ENCODE data around the gene BRD9.

The BRD9 gene

GRCh38 chr5:870956-871355 lies 21.6 kb downstream of the BRD9 start:
- H3K36me3 ChIP-seq (ENCODE audit: insufficient read depth, low read length) = peaks cover 94% of the 10 kb centered on the region
- no peak overlapping the region for H3K27ac ChIP-seq (ENCODE audit: low read depth, low read length, poor library complexity, severe bottlenecking)
- no peaks in the 10 kb centered on the region for H3F3A ChIP-seq (ENCODE audit: insufficient read depth, low read length)
- no peaks in the 10 kb centered on the region for H4K20me1 ChIP-seq (ENCODE audit: insufficient read depth, low read length)
- no peaks in the 10 kb centered on the region for H3K9me3 ChIP-seq (ENCODE audit: low read length)
- H3K9me2 ChIP-seq (ENCODE audit: low read depth, low read length) = no peaks in the 10 kb centered on the region
- TF ChIP-seq, protein P1, sequence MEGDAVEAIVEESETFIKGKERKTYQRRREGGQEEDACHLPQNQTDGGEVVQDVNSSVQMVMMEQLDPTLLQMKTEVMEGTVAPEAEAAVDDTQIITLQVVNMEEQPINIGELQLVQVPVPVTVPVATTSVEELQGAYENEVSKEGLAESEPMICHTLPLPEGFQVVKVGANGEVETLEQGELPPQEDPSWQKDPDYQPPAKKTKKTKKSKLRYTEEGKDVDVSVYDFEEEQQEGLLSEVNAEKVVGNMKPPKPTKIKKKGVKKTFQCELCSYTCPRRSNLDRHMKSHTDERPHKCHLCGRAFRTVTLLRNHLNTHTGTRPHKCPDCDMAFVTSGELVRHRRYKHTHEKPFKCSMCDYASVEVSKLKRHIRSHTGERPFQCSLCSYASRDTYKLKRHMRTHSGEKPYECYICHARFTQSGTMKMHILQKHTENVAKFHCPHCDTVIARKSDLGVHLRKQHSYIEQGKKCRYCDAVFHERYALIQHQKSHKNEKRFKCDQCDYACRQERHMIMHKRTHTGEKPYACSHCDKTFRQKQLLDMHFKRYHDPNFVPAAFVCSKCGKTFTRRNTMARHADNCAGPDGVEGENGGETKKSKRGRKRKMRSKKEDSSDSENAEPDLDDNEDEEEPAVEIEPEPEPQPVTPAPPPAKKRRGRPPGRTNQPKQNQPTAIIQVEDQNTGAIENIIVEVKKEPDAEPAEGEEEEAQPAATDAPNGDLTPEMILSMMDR (IDR thresholded peaks at IDR 0.05; ENCODE audit: low read length) = no peak
- no peak for TF ChIP-seq EZH2 (IDR thresholded peaks at IDR 0.05; ENCODE audit: borderline replicate concordance, low read length)
- H3K9ac ChIP-seq (ENCODE audit: low read length) = no peak overlapping the region
- no peak overlapping the region for H3K4me3 ChIP-seq (ENCODE audit: low read depth, low read length, poor library complexity, severe bottlenecking)
- no peaks in the 10 kb centered on the region for H3K4me1 ChIP-seq (ENCODE audit: insufficient read depth, low read length, severe bottlenecking)
- no peaks in the 10 kb centered on the region for H3K27me3 ChIP-seq (ENCODE audit: insufficient read depth, low read length)
- no peak overlapping the region for H2AFZ ChIP-seq (ENCODE audit: low read length)
- H3K79me2 ChIP-seq (ENCODE audit: insufficient read depth, low read length) = no peaks in the 10 kb centered on the region
- no peak overlapping the region for H3K4me2 ChIP-seq (ENCODE audit: low read length)

DNA sequence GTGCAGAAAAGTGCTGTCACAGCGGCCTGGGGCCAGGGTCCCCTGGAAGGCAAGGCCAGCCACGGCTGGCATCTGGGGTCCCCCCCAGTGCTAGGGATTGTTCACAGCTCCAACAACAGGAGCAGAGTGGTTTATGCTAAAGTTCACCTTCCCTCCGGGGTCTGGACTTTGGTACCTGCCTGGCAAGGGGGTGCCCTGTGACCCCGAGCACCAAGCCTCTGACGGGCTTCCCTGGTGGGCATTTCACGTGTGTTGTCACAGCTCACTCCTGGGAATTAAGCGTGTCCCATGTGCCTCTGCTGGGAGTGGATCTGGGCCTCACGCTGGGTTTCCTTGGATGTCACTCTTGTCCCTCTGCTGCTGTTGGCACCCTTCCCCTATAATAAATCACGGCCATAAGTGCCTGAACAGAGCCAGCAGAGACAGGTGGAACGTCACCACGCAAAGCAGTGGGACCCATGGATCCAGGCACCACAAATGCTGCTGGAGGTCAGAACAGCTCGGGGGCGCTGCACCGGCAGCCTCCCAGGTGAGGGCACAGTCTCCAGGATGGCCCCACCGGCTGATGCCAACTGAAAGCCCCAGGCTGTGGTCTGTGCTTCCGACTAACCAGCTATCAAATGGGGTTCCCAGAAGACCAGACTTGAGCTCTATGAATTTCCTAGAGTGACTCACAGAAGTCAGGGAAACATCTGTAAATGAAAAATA lies 24.0 kb downstream of the BRD9 start:
- Histone ChIP-seq H3K36me3 (ENCODE audit: insufficient read depth, low read length) (peaks cover 97% of the 10 kb centered on the region), H3K4me3 (ENCODE audit: low read depth, low read length, poor library complexity, severe bottlenecking) (no peak overlapping the region), H3K9me2 (ENCODE audit: low read depth, low read length) (no peaks in the 10 kb centered on the region), H3K9me3 (ENCODE audit: low read length) (no peaks in the 10 kb centered on the region), H4K20me1 (ENCODE audit: insufficient read depth, low read length) (no peaks in the 10 kb centered on the region), H3K27ac (ENCODE audit: low read depth, low read length, poor library complexity, severe bottlenecking) (no peak overlapping the region), H3K79me2 (ENCODE audit: insufficient read depth, low read length) (no peaks in the 10 kb centered on the region), H3F3A (ENCODE audit: insufficient read depth, low read length) (no peaks in the 10 kb centered on the region), H3K9ac (ENCODE audit: low read length) (no peak overlapping the region), H3K4me1 (ENCODE audit: insufficient read depth, low read length, severe bottlenecking) (no peaks in the 10 kb centered on the region), H3K27me3 (ENCODE audit: insufficient read depth, low read length) (no peaks in the 10 kb centered on the region), H3K4me2 (ENCODE audit: low read length) (no peak overlapping the region), H2AFZ (ENCODE audit: low read length) (no peak overlapping the region)
- TF ChIP-seq, protein P1 (IDR thresholded peaks at IDR 0.05; ENCODE audit: low read length) = no peak
- no peak for TF ChIP-seq EZH2 (IDR thresholded peaks at IDR 0.05; ENCODE audit: borderline replicate concordance, low read length)

DNA sequence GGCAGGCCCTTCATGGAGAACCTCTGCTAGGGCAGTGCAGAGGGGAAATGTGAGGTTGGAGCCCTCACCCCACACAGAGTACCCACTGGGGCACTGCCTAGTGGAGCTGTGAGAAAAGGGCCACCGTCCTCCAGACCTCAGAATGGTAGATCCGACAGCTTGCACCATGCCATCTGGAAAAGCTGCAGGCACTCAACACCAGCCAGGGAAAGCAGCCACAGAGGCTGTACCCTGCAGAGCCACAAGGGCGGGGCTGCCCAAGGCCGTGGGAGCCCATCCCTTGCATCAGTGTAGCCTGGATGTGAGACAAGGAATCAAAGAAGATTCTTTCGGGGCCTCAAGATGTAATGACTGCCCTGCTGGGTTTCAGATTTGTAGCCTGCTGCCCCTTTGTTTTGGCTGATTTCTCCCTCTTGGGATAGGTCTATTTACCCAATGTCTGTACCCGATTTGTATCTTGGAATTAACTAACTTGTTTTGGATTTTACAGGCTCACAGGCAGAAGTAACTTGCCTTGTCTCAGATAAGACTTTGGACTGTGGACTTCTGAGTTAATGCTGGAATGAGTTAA lies 25.2 kb downstream of the BRD9 start:
- no peaks in the 10 kb centered on the region for H3K9me3 ChIP-seq (ENCODE audit: low read length)
- H3K9me2 ChIP-seq (ENCODE audit: low read depth, low read length) = no peaks in the 10 kb centered on the region
- H4K20me1 ChIP-seq (ENCODE audit: insufficient read depth, low read length) = no peaks in the 10 kb centered on the region
- H3K4me1 ChIP-seq (ENCODE audit: insufficient read depth, low read length, severe bottlenecking) = no peaks in the 10 kb centered on the region
- no peaks in the 10 kb centered on the region for H3F3A ChIP-seq (ENCODE audit: insufficient read depth, low read length)
- no peaks in the 10 kb centered on the region for H3K79me2 ChIP-seq (ENCODE audit: insufficient read depth, low read length)
- H3K9ac ChIP-seq (ENCODE audit: low read length) = no peak overlapping the region
- no peaks in the 10 kb centered on the region for H3K27me3 ChIP-seq (ENCODE audit: insufficient read depth, low read length)
- peaks cover 97% of the 10 kb centered on the region for H3K36me3 ChIP-seq (ENCODE audit: insufficient read depth, low read length)
- no peak for TF ChIP-seq EZH2 (IDR thresholded peaks at IDR 0.05; ENCODE audit: borderline replicate concordance, low read length)
- TF ChIP-seq, protein P1 (IDR thresholded peaks at IDR 0.05; ENCODE audit: low read length) = no peak
- no peak overlapping the region for H3K4me3 ChIP-seq (ENCODE audit: low read depth, low read length, poor library complexity, severe bottlenecking)
- H2AFZ ChIP-seq (ENCODE audit: low read length) = no peak overlapping the region
- no peak overlapping the region for H3K4me2 ChIP-seq (ENCODE audit: low read length)
- no peak overlapping the region for H3K27ac ChIP-seq (ENCODE audit: low read depth, low read length, poor library complexity, severe bottlenecking)
